ENCODE results near the gene OSBP2. TPM values are rescaled to one million over a fixed set of nuclear protein-coding genes. Genes with fewer than 3 reads are reported as not detected.

The OSBP2 gene
- polyA plus RNA-seq, 2 of the 4 experiments (the other 2 are of a cell fraction) = 2.7 to 6.0 TPM

- no peak overlapping the region for H3K4me3 ChIP-seq
- H3K4me1 ChIP-seq = no peaks in the 10 kb centered on the region
- WGBS (ENCODE audit: missing lambda C conversion rate) = 98% methylated on average over 11 of the region's 11 CpGs
- no peak overlapping the region for H3K4me2 ChIP-seq
- TF ChIP-seq RAD21 (conservative IDR thresholded peaks at IDR 0.05 in 1 of 2, IDR thresholded peaks at IDR 0.05 in 1 of 2) = no peak
- no peak for TF ChIP-seq HEYL (CRISPR knock-in tag; IDR thresholded peaks at IDR 0.05)
- TF ChIP-seq, protein P1, sequence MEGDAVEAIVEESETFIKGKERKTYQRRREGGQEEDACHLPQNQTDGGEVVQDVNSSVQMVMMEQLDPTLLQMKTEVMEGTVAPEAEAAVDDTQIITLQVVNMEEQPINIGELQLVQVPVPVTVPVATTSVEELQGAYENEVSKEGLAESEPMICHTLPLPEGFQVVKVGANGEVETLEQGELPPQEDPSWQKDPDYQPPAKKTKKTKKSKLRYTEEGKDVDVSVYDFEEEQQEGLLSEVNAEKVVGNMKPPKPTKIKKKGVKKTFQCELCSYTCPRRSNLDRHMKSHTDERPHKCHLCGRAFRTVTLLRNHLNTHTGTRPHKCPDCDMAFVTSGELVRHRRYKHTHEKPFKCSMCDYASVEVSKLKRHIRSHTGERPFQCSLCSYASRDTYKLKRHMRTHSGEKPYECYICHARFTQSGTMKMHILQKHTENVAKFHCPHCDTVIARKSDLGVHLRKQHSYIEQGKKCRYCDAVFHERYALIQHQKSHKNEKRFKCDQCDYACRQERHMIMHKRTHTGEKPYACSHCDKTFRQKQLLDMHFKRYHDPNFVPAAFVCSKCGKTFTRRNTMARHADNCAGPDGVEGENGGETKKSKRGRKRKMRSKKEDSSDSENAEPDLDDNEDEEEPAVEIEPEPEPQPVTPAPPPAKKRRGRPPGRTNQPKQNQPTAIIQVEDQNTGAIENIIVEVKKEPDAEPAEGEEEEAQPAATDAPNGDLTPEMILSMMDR (IDR thresholded peaks at IDR 0.05) = no peak
- no peak for TF ChIP-seq FOXS1 (CRISPR knock-in tag; IDR thresholded peaks at IDR 0.05)
- no peak for TF ChIP-seq ZSCAN20 (CRISPR knock-in tag; IDR thresholded peaks at IDR 0.05)
- ChIA-PET CTCF (interaction anchor here (0.9 kb wide), 1 partner anchor 63 kb away, joined by 3 read pairs; no protein-coding TSS in a partner anchor), POLR2A (no interaction called here)
- DNase-seq (ENCODE audit: low read depth in 1 of 2, low spot score in 1 of 2) = no peak
- ATAC-seq = no peak
- no peak overlapping the region for H3K27ac ChIP-seq
- H3K9me3 ChIP-seq = no peaks in the 10 kb centered on the region
- FAIRE-seq = no peak
Observed at GRCh38 chr22:30865656-30866055, 171.0 kb downstream of the OSBP2 start.

DNA sequence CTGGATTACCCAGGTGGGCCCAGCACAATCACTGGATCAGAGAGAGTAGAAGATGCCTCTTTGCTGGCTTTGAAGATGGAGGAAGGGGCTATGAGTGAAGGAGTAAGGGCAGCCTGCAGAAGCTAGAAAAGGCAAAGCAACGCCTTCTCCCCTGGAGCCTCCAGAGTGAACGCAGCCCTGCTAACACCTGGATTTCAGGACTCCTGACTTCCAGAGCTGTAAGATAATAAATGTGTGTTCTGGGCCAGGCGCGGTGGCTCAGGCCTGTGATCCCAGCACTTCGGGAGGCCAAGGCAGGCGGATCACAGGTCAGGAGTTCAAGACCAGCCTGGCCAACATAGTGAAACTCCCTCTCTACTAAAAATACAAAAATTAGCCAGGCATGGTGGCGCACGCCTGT is 171.5 kb downstream of the OSBP2 start:
- no peaks in the 10 kb centered on the region for H3K4me1 ChIP-seq
- WGBS (ENCODE audit: missing lambda C conversion rate) = 91% methylated on average over 7 of the region's 8 CpGs
- TF ChIP-seq, protein P2, sequence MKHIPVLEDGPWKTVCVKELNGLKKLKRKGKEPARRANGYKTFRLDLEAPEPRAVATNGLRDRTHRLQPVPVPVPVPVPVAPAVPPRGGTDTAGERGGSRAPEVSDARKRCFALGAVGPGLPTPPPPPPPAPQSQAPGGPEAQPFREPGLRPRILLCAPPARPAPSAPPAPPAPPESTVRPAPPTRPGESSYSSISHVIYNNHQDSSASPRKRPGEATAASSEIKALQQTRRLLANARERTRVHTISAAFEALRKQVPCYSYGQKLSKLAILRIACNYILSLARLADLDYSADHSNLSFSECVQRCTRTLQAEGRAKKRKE (CRISPR knock-in tag; IDR thresholded peaks at IDR 0.05; ENCODE audit: low read depth) = no peak
- TF ChIP-seq ESRRA (IDR thresholded peaks at IDR 0.05; ENCODE audit: borderline replicate concordance, low read length) (no peak), EHMT2 (IDR thresholded peaks at IDR 0.05; ENCODE audit: low read depth) (no peak), CHD4 (IDR thresholded peaks at IDR 0.05; ENCODE audit: borderline replicate concordance) (no peak), ZC3H11A (IDR thresholded peaks at IDR 0.05) (no peak), SMC3 (IDR thresholded peaks at IDR 0.05) (no peak), CBX8 (IDR thresholded peaks at IDR 0.05) (no peak), RAD21 (conservative IDR thresholded peaks at IDR 0.05 in 1 of 2, IDR thresholded peaks at IDR 0.05 in 1 of 2) (no peak), POLR2AphosphoS2 (conservative IDR thresholded peaks at IDR 0.05; ENCODE audit: low read length) (no peak), HMGXB4 (CRISPR knock-in tag; IDR thresholded peaks at IDR 0.05; ENCODE audit: borderline replicate concordance) (no peak), RCOR1 (IDR thresholded peaks at IDR 0.05; ENCODE audit: low read depth, low read length) (no peak), PHF8 (IDR thresholded peaks at IDR 0.05; ENCODE audit: borderline replicate concordance, low read depth) (no peak), FOSB (CRISPR knock-in tag; IDR thresholded peaks at IDR 0.05) (no peak), KDM1A (IDR thresholded peaks at IDR 0.05; ENCODE audit: low read depth) (no peak)
- ChIA-PET CTCF (interaction anchor here (0.9 to 1.1 kb wide), 2 partner anchors 9 to 63 kb away, joined by 3 read pairs; no protein-coding TSS in a partner anchor), POLR2A (no interaction called here)
- FAIRE-seq (no peak), ATAC-seq (no peak), DNase-seq (ENCODE audit: low read depth in 1 of 2, low spot score in 1 of 2) (no peak)
- no peaks in the 10 kb centered on the region for H3K9me3 ChIP-seq
- no peak overlapping the region for H3K27ac ChIP-seq
- H3K4me3 ChIP-seq = no peak overlapping the region
- no peak overlapping the region for H3K4me2 ChIP-seq

DNA sequence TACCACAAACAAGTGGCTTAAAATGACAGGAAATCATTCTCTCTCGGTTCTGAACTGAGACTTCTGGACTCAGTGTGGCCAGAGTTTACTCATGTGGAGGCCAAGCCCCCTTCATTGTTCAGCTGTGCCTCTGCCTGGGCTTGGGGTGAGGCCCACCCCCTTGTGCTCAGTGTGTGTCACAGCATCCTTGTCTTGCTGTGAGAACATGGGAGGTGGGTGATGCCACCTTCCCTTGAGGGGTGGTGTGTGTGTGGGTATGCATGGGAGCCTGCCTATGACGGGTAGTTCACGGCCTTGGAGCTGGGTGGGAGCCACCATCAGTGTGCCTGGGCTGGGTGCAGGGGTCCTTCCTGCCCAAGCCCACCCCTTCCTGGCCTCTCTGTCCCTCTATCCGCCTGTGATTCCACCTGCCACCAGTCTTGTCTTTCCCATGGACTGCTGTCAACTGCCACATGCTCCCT is 172.2 kb downstream of the OSBP2 start:
- peak; percentile 15 to 22 for DNase-seq (ENCODE audit: low read depth in 1 of 2, low spot score in 1 of 2)
- peak; percentile 51 to 73; a peak in 4 of 6 replicates for ATAC-seq
- ChIA-PET CTCF (interaction anchor here (0.7 to 1.1 kb wide), 3 partner anchors 9 to 64 kb away, joined by 3 to 4 read pairs (median 3); no protein-coding TSS in a partner anchor), POLR2A (no interaction called here)
- H3K4me1 ChIP-seq = no peaks in the 10 kb centered on the region
- 82% methylated on average over 2 of the region's 4 CpGs for WGBS (ENCODE audit: missing lambda C conversion rate)
- peak overlapping the region in 1 of 2 experiments; percentile 16; a peak in 1 of 6 replicates for H3K27ac ChIP-seq
- H3K4me2 ChIP-seq = no peak overlapping the region
- no peak overlapping the region for H3K4me3 ChIP-seq
- no peaks in the 10 kb centered on the region for H3K9me3 ChIP-seq
- no peak for FAIRE-seq
- TF ChIP-seq, protein P3, sequence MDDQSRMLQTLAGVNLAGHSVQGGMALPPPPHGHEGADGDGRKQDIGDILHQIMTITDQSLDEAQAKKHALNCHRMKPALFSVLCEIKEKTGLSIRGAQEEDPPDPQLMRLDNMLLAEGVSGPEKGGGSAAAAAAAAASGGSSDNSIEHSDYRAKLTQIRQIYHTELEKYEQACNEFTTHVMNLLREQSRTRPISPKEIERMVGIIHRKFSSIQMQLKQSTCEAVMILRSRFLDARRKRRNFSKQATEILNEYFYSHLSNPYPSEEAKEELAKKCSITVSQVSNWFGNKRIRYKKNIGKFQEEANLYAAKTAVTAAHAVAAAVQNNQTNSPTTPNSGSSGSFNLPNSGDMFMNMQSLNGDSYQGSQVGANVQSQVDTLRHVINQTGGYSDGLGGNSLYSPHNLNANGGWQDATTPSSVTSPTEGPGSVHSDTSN (IDR thresholded peaks at IDR 0.05) = no peak
- no peak for TF ChIP-seq FOSB (CRISPR knock-in tag; IDR thresholded peaks at IDR 0.05)
- TF ChIP-seq JUNB (IDR thresholded peaks at IDR 0.05) = no peak
- no peak for TF ChIP-seq ZSCAN20 (CRISPR knock-in tag; IDR thresholded peaks at IDR 0.05)
- TF ChIP-seq ZFP36 (IDR thresholded peaks at IDR 0.05; ENCODE audit: borderline replicate concordance, partially characterized antibody) = no peak
- no peak for TF ChIP-seq ZC3H11A (IDR thresholded peaks at IDR 0.05)
- no peak for TF ChIP-seq NPAS2 (CRISPR knock-in tag; IDR thresholded peaks at IDR 0.05; ENCODE audit: borderline replicate concordance)
- no peak for TF ChIP-seq GATA3 (IDR thresholded peaks at IDR 0.05; ENCODE audit: borderline replicate concordance)
- no peak for TF ChIP-seq ZNF302 (CRISPR knock-in tag; IDR thresholded peaks at IDR 0.05)
- no peak for TF ChIP-seq FOSL2 (IDR thresholded peaks at IDR 0.05)
- no peak for TF ChIP-seq FOSL2 (CRISPR knock-in tag; IDR thresholded peaks at IDR 0.05)
- no peak for TF ChIP-seq HOXB5 (CRISPR knock-in tag; IDR thresholded peaks at IDR 0.05)
- TF ChIP-seq SREBF2 (IDR thresholded peaks at IDR 0.05) = no peak
- TF ChIP-seq EP300 (IDR thresholded peaks at IDR 0.05) = no peak
- TF ChIP-seq KDM5A (IDR thresholded peaks at IDR 0.05) = no peak
- TF ChIP-seq CBX8 (IDR thresholded peaks at IDR 0.05) = no peak

Data from A549 (cell line).